HG02588 (cell line): ENCODE results near the gene MAG.

Experiments
- ATAC-seq: cut with Tn5 transposase; IDR thresholded peaks from one replicate; pipeline ENCODE4 v1.9.1; 2021; ENCODE audit warnings: mild to moderate bottlenecking, moderate library complexity; ENCODE audit not compliant: unreplicated experiment

Gene MAG

DNA sequence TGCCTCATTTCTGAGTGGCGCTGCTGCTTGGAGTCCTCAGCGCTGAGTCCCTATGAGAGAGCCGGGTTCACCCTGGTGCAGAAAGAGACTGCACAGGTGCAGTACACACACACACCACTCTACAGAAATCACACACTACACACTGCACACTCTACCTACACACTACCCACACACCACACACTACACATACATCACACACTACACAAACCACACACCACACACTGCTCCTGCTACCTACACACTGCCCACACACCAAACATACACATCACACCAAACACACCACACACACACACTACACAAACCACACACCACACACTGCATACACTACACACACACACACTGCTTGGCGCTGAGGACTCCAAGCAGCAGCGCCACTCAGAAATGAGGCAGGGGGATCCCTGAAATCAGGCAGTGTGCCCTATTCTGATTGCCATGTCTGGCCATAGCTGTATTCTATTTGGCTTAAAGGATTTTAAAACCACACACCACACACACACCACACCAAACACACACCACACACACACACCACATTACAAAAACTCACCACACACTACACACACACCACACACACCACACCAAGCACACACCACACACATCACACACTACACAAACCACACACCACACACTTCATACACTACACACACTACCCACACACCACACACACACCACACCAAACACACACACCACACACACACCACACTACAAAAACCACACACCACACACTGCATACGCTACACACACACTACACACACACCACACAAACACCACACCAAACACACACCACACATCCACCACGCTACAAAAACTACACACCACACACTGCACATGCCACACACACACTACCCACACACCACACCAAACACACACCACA is 4.9 kb downstream of the MAG start:
- no peak for ATAC-seq

DNA sequence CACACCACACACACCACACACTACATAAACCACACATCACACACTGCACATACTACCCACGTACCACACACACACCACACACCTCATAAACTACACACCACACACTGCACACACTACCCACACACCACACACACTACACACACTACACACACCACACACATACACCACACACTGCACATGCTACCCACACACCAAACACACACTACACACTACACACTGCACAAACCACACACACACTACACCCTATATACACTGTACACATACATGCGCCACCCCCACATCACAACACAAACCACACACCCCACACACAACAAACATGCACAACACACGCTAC is 5.5 kb downstream of the MAG start:
- no peak for ATAC-seq

DNA sequence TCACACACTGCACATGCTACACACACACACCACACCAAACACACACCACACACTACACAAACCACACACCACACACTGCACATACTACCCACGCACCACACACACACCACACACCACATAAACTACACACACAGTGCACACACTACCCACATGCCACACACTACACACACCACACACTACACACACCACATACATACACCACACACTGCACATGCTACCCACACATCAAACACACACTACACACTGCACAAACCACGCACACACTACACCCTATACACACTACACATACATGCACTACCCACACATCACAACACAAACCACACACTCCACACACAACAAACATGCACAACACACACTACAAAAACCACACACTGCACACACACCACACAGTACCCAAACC is 6.0 kb downstream of the MAG start:
- ATAC-seq = no peak

DNA sequence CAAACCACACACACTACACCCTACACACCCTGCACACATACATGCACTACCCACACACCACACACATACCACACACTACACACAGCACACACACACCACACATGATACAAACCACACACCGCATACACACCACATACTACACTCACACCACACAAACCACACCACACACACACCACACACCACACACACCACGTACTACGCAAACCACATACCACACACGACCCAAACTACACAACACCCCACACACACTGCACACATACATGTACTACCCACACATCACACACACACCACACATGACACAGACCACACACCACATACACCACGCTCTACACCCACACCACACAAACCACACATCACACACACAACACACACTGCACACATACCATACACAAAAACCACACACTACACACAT is 6.6 kb downstream of the MAG start:
- no peak for ATAC-seq

DNA sequence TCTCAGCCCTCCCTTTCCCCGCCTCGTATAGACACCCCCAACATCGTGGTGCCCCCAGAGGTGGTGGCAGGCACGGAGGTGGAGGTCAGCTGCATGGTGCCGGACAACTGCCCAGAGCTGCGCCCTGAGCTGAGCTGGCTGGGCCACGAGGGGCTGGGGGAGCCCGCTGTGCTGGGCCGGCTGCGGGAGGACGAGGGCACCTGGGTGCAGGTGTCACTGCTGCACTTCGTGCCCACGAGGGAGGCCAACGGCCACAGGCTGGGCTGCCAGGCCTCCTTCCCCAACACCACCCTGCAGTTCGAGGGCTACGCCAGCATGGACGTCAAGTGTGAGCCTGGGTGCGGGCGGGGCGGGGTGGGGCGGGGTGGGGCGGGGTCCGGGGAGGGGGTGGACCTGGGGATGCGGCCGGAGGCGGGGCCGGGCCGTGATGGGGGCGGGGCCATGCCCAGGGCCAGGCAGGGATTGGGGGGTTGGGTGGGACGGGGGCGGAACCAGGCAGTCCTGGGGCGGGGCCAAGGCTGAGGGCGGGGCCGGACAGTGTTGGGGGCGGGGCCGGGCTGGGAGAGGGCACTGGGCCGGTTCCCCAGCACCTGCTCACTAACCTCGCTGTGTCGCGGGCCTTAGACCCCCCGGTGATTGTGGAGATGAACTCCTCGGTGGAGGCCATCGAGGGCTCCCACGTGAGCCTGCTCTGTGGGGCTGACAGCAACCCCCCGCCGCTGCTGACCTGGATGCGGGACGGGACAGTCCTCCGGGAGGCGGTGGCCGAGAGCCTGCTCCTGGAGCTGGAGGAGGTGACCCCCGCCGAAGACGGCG is 7.8 kb downstream of the MAG start:
- no peak for ATAC-seq

DNA sequence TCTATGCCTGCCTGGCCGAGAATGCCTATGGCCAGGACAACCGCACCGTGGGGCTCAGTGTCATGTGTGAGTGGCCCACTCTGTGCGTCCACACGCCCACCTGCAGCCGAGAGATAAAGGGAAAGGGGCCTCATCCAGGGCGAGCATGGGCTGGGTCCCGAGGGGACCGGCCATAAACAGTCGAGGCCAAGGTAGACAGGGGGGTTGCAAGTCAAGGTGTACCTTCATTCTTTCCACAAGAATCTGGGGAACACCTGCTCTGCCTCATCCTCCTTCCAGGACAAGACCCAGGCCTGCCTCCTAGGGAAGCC is 8.3 kb downstream of the MAG start:
- no peak for ATAC-seq

DNA sequence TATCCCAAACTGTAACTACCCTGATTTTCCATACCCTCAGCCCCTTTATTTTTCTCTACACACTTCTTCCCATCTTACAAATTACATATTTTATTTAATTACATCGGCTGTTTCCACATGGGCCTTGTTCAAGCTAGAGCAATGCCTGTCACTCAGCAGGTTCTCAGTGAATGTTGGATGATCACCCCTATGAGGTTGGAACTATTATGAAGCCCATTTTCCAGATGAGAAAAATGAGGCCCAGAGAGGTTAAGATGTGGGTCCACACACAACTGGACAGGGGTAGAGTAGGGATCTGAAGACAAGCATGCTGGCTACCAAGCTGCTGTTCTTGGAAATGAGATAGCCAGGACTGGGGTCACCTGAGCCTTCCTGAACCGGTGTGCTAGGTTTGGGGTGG is 10.0 kb downstream of the MAG start:
- ATAC-seq = no peak

DNA sequence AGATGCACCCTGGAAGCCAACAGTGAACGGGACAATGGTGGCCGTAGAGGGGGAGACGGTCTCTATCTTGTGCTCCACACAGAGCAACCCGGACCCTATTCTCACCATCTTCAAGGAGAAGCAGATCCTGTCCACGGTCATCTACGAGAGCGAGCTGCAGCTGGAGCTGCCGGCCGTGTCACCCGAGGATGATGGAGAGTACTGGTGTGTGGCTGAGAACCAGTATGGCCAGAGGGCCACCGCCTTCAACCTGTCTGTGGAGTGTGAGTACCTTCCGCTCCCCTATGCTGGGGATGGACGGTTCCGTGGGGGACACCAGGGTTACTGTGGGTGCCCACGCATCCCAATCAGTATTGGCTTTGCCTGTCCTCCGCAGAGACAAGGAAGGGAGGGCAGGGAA is 10.5 kb downstream of the MAG start:
- ATAC-seq = no peak

DNA sequence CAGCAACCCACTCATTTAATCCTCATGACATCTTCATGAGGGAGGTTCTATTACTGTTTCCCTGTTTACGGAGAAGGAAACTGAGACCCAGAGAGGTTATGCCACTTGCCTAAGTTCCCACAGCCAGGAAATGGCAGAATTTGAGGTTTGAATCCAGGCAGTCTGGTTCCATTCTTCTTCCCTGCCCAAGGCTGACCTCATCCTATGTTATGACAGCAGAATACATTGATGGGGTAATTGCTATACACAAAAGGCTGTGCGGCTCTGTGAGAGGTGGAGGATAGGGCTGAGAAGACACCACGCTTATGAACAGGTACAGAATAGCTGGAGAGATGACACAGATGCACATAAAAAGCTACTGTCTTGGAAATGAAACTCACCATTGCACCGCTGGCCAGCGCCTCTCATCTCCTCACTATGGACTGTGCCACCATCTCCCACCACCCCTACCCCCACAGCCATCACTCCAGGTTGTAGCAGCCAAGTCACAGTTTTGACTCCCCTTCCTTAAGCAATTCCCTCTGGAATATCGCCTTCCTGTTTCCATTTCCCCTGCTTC is 11.5 kb downstream of the MAG start:
- ATAC-seq = no peak

DNA sequence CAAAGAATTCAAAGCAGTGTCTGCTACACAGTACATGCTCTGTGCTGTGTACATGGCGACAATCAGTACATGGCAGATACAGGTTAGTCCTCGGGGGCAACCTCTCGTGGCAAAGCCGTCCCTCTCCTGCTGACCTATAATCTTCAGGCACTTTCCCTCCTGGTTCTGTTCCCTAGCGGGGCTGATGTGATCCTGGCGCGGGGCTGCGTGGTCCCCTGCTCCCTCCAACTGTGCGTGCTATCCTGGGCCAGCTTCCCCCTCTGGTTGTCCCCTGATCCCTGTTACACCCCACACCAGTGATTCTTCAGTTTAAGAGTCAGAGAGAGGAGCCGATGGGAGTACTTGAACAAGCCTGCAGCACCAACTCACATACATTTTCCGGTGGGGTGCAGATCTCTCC is 12.1 kb downstream of the MAG start:
- no peak for ATAC-seq

DNA sequence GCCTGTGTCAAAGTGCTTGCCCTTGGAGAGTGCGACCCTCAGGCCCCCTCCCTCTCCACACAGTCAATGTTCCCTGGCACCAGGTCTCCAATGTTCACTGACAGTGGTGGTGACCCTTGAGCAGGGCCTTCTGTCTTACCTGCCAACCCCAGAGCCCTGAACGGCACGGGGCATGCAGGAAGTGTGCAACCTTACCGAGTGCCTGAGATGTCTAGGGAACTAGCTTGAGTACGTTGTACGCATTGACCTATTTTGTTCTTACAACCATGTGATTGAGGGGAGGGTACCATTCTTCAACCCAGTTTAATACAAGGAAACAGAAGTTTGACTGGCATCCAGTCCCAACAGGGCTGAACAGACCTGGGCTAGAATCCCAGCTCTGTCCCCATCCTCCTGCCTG is 13.2 kb downstream of the MAG start:
- ATAC-seq = no peak

DNA sequence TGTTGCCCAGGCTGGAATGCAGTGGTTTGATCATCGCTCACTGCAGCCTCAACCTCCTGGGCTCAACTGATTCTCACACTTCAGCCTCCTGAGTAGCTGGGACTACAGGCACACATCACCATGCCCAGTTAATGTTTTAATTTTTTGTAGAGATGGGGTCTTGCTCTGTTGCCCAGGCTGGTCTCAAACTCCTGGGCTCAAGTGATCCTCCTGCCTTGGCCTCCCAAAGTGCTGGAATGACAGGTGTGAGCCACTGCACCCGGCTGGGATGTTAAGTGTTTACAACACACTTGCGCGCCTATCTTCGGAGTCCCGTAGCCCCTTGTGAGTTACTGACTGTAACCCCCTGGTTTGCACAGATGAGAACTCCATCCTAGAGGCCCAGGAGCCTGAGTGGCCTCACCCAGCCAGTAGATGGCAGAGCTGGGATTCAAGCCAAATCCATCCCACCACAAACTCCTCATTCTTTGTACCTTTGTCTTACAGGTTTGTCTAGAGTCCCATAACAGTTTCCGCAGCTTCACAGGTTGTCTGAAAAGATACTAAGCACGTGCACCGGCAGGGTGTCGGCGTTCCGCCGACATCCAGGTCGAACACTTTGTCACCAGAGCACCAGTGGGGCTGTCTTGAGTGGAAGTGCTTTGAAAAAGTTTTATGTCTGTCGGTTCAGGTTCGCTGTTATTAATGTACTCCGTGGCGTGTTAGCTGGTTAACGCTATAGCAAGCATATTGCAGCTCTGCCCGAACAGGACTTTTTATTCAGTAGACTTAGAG is 14.7 kb downstream of the MAG start:
- no peak for ATAC-seq

DNA sequence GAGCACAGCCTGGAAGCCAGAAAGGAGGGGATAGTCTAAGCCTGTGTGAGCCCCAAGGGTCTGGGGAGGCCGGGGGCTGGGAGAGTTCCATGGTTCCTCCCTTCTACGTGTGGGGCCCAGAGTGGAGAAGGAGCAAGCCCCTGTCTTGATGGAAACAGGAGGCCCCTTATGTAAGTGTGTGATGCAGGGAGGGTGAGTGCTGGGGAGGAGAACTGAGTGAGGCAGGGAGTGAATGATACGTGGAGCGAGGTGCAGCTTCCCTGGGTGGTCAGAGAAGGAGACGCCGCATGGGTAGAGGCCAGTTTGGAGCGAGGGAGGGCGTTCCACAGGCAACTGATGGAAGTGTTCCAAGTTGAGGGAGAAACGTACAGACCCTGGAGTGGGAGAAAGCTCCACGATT is 16.0 kb downstream of the MAG start:
- no peak for ATAC-seq

DNA sequence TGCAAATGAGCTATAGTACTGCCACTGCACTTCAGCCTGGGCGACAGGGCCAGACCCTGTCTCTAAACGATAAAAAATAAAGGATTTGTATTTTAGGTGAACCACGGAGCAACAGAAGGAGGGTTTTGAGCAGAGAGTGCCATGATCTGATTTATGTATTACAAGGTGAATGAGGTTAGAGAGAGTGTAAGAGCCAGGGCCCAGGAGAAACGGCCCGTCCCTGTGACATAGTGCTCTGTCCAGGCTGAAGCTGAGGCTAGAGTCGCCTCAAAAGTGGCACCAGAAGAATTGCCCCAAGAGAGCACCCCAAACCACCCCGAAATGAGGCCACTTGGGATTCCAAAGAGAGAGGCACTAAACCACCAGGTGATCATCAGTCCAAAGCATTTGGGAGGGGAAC is 16.9 kb downstream of the MAG start:
- ATAC-seq = no peak

DNA sequence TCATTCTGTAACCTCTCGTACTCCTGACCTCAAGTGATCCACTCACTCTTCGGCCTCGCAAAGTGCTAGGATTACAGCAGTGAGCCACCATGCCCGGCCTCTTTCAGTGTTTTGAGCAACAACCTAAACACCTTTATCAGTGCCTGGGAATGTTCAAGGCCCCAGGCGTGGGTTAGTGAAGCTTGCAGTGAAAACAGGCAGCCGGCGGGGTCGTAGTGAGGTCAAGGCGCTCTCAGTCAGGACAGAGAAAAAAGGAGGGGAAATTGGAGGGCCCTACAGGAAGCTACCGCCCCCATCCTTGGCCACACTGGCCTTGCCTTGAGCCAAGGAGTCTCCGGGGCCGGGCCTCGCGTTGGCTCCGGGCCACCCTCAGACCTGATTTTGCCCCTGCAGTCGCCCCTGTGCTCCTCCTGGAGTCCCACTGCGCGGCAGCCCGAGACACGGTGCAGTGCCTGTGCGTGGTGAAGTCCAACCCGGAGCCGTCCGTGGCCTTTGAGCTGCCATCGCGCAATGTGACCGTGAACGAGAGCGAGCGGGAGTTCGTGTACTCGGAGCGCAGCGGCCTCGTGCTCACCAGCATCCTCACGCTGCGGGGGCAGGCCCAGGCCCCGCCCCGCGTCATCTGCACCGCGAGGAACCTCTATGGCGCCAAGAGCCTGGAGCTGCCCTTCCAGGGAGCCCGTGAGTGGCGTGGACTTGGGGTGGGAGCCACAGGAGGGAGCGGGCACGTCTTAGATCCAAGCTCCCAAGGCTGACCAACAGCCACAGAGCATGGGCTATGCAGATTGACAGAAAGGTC is 17.7 kb downstream of the MAG start:
- no peak for ATAC-seq

DNA sequence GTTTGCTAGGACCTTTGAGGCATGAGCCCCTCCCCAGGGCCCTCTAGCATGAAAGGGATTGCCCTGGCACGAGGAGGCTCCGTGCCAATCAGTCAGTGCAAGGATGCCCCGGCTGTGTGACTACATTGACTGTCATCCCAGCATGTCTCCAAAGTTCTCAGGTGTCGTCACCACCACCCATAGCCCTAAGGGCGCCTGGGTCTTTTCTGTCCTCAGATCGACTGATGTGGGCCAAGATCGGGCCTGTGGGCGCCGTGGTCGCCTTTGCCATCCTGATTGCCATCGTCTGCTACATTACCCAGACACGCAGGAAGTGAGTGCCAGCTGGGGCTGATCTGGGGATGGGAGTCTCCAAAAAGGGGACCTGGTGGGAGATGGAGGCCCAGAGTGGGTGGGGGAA is 18.4 kb downstream of the MAG start:
- ATAC-seq = no peak

DNA sequence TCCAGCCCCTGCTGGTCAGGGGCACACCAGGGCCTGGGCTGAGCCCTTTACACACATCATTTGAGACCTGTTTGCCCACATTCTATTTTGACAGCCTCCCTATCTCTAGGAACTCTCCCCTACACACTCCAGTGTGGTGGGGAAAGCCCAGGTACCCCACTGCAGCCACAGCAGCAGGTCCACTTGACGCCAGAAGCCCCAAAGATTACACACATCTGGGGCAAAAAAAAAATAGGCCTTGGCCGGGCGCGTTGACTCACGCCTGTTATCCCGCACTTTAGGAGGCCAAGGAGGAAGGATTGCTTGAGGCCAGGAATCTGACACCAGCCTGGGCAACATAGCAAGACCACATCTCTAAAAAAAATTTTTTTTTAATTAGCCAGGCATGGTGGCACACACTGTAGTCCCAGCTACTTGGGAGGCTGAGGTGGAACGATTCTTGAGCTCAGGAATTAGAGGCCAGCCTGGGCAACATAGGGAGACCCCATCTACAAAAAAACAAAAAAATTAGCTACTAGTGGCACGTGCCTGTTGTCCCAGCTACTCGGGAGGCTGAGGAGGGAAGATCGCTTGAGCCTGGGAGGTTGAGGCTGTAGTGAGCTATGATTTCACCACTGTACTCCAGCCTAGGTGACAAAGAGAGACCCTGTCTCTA is 19.0 kb downstream of the MAG start:
- ATAC-seq = no peak

DNA sequence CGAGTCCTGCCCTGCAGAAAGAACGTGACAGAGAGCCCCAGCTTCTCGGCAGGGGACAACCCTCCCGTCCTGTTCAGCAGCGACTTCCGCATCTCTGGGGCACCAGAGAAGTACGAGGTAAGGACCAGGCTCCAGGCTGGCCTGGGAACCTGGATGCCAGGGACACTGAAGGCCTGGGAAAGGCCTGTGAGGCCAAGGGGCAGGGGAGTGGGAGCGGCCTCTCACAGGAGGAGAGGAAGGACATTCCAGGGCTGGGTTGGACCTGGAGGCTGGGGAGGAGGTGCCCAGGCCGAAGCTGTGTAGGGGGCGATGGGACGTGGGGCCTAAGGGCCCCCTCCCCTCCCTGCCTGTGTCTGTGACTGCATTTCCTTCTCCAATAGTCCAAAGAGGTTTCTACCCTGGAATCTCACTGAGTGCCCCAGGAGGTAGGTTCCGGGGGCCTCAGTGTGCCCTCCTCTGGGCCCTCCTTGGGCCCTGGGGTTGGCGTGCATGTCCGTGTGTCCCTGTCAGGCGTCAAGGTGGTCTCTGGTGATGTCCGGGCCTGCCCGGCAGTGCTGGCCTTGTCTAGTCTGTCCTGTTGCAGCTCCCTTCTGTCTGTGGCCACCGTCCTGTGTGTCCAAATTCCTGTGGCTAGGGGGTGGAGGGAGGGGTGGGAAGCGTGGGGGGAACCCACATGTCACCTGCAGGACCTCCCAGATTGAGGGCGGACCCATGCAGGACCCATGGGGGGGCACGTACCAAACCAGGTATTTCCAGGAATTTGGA is 20.1 kb downstream of the MAG start:
- ATAC-seq = no peak

DNA sequence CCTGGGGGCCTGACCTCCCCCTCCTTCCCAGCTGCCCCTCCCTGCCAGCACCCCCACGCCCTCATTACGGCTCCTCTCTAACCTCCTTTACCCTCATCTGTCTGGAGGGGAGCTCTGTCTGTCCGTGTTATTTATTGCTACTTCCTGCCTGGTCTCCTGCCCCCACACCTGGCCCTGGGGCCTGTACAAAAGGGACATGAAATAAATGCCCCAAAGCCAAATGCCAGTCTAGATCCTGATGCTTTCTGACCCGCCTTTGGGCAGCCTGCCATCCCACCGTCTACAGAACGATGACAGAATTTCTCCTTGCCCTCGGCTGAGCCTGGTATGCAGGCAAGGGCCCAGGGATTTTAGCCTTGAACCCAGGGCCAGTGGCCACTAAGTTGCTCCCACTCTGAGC is 21.6 kb downstream of the MAG start:
- no peak for ATAC-seq
